Immature natural killer cell (primary cell): ENCODE data around the gene SLC22A3. TPM values are rescaled to one million over a fixed set of nuclear protein-coding genes. Genes with fewer than 3 reads are reported as not detected.

ENCODE experiments used
- DNase-seq, 3 donors: peaks; one replicate each; pipeline ENCODE4 v3.0.0; 2022; ENCODE audit warnings: mixed read lengths in 1 of 3
- H3K27ac Mint-ChIP-seq, 6 donors: one replicate each; pipeline ENCODE4 v1.8.0; 2020; ENCODE audit warnings: mixed read lengths in 6 of 6, mild to moderate bottlenecking in 5 of 6, inconsistent platforms in 4 of 6, moderate library complexity in 3 of 6
- H3K27me3 Mint-ChIP-seq, 3 donors: one replicate each; pipeline ENCODE4 v1.8.0; 2020 to 2021; ENCODE audit warnings: low read depth in 3 of 3, mild to moderate bottlenecking in 3 of 3, mixed read lengths in 3 of 3, moderate library complexity in 3 of 3, inconsistent platforms in 1 of 3
- H3K36me3 Mint-ChIP-seq, 3 donors: one replicate each; pipeline ENCODE4 v1.8.0; 2020; ENCODE audit warnings: mixed read lengths in 3 of 3, inconsistent platforms in 2 of 3, mild to moderate bottlenecking in 2 of 3
- H3K4me1 Mint-ChIP-seq, 2 donors: one replicate each; pipeline ENCODE4 v1.8.0; 2020; ENCODE audit warnings: inconsistent platforms in 2 of 2, mild to moderate bottlenecking in 2 of 2, mixed read lengths in 2 of 2, moderate library complexity in 1 of 2
- H3K4me3 Mint-ChIP-seq, 5 donors: one replicate each; pipeline ENCODE4 v1.8.0; 2020; ENCODE audit warnings: mild to moderate bottlenecking in 5 of 5, mixed read lengths in 5 of 5, inconsistent platforms in 3 of 5, moderate library complexity in 3 of 5
- H3K9me3 Mint-ChIP-seq, 6 donors: one replicate each; pipeline ENCODE4 v1.8.0; 2020; ENCODE audit warnings: mild to moderate bottlenecking in 6 of 6, mixed read lengths in 6 of 6, inconsistent platforms in 4 of 6, moderate library complexity in 3 of 6
- polyA plus RNA-seq, 3 donors: library from polyadenylated mRNA; unstranded; fragments of 300-500 nt; fragmentation: Illumina TruSeq; gene quantifications; one replicate each; pipeline ENCODE4 v1.2.3, GENCODE V29; 2021

Gene SLC22A3
- polyA plus RNA-seq, 3 donors from 2014 or later: 0.11 TPM; not detected in 2

GRCh38 chr6:160321729-160322505 lies 26.3 kb upstream of the SLC22A3 start:
- no peak for DNase-seq
- Mint-ChIP-seq H3K36me3 (peaks cover 0 to 3% (median 0%) of the 10 kb centered on the region in 3 donors), H3K4me1 (no peaks in the 10 kb centered on the region), H3K4me3 (no peak overlapping the region), H3K27ac (no peak overlapping the region), H3K27me3 (peaks cover 2 to 4% (median 2%) of the 10 kb centered on the region in 3 donors), H3K9me3 (peaks cover 0 to 4% (median under 1%) of the 10 kb centered on the region in 6 donors)

GRCh38 chr6:160327981-160328380 lies 20.2 kb upstream of the SLC22A3 start:
- Mint-ChIP-seq H3K27me3 (peaks cover 0 to 8% (median 4%) of the 10 kb centered on the region in 3 donors), H3K4me3 (no peak overlapping the region), H3K4me1 (no peaks in the 10 kb centered on the region), H3K27ac (no peak overlapping the region), H3K36me3 (no peaks in the 10 kb centered on the region), H3K9me3 (peaks cover 0 to 2% (median 0%) of the 10 kb centered on the region in 6 donors)
- no peak for DNase-seq

- H3K27me3 Mint-ChIP-seq: peaks cover 0 to 12% (median 4%) of the 10 kb centered on the region in 3 donors
- peaks cover 0 to 2% (median 0%) of the 10 kb centered on the region in 6 donors for H3K9me3 Mint-ChIP-seq
- no peaks in the 10 kb centered on the region for H3K36me3 Mint-ChIP-seq
- no peak for DNase-seq
- H3K4me3 Mint-ChIP-seq: no peak overlapping the region
- H3K4me1 Mint-ChIP-seq: no peaks in the 10 kb centered on the region
- H3K27ac Mint-ChIP-seq: no peak overlapping the region
Measured at GRCh38 chr6:160328447-160328846, 19.7 kb upstream of the SLC22A3 start.

- Mint-ChIP-seq H3K4me3 (no peak overlapping the region), H3K4me1 (no peaks in the 10 kb centered on the region), H3K27me3 (peaks cover 0 to 14% (median 7%) of the 10 kb centered on the region in 3 donors), H3K27ac (no peak overlapping the region), H3K36me3 (no peaks in the 10 kb centered on the region), H3K9me3 (peaks cover 0 to 2% (median 0%) of the 10 kb centered on the region in 6 donors)
- DNase-seq: no peak
Measured at GRCh38 chr6:160329188-160329587, 19.0 kb upstream of the SLC22A3 start.

GRCh38 chr6:160330619-160331018 lies 17.6 kb upstream of the SLC22A3 start:
- Mint-ChIP-seq H3K4me1 (no peaks in the 10 kb centered on the region), H3K9me3 (peaks cover 0 to 2% (median 0%) of the 10 kb centered on the region in 6 donors), H3K36me3 (no peaks in the 10 kb centered on the region), H3K27ac (no peak overlapping the region), H3K4me3 (no peak overlapping the region), H3K27me3 (peaks cover 0 to 14% (median 6%) of the 10 kb centered on the region in 3 donors)
- DNase-seq: no peak

- no peak overlapping the region for H3K4me3 Mint-ChIP-seq
- DNase-seq: no peak
- peaks cover 0 to 14% (median 6%) of the 10 kb centered on the region in 3 donors for H3K27me3 Mint-ChIP-seq
- no peaks in the 10 kb centered on the region for H3K4me1 Mint-ChIP-seq
- no peaks in the 10 kb centered on the region for H3K36me3 Mint-ChIP-seq
- H3K27ac Mint-ChIP-seq: no peak overlapping the region
- peaks cover 0 to 2% (median 0%) of the 10 kb centered on the region in 6 donors for H3K9me3 Mint-ChIP-seq
Measured at GRCh38 chr6:160331204-160331603, 17.0 kb upstream of the SLC22A3 start.

GRCh38 chr6:160331753-160332152 lies 16.4 kb upstream of the SLC22A3 start:
- no peak overlapping the region for H3K27ac Mint-ChIP-seq
- peaks cover 0 to 2% (median 0%) of the 10 kb centered on the region in 6 donors for H3K9me3 Mint-ChIP-seq
- H3K4me1 Mint-ChIP-seq: no peaks in the 10 kb centered on the region
- no peak for DNase-seq
- H3K36me3 Mint-ChIP-seq: no peaks in the 10 kb centered on the region
- peaks cover 0 to 14% (median 6%) of the 10 kb centered on the region in 3 donors for H3K27me3 Mint-ChIP-seq
- no peak overlapping the region for H3K4me3 Mint-ChIP-seq

- Mint-ChIP-seq H3K9me3 (peaks cover 0 to 2% (median 0%) of the 10 kb centered on the region in 6 donors), H3K4me3 (no peak overlapping the region), H3K4me1 (no peaks in the 10 kb centered on the region), H3K27ac (no peak overlapping the region), H3K27me3 (peaks cover 3 to 15% (median 6%) of the 10 kb centered on the region in 3 donors), H3K36me3 (peaks cover 0 to 4% (median 0%) of the 10 kb centered on the region in 3 donors)
- DNase-seq: no peak
Measured at GRCh38 chr6:160333101-160333500, 15.1 kb upstream of the SLC22A3 start.

GRCh38 chr6:160333841-160334240 lies 14.3 kb upstream of the SLC22A3 start:
- peaks cover 7 to 17% (median 7%) of the 10 kb centered on the region in 3 donors for H3K27me3 Mint-ChIP-seq

GRCh38 chr6:160336200-160336599 lies 12.0 kb upstream of the SLC22A3 start:
- Mint-ChIP-seq H3K27ac (no peak overlapping the region), H3K4me1 (no peaks in the 10 kb centered on the region), H3K27me3 (peaks cover 7 to 22% (median 9%) of the 10 kb centered on the region in 3 donors), H3K4me3 (no peak overlapping the region), H3K9me3 (peaks cover 0 to 2% (median 0%) of the 10 kb centered on the region in 6 donors), H3K36me3 (peaks cover 0 to 4% (median 0%) of the 10 kb centered on the region in 3 donors)
- DNase-seq: no peak

More at GRCh38 chr6:160333841-160334240, 14.3 kb upstream of the SLC22A3 start:
- no peak for DNase-seq
- Mint-ChIP-seq H3K36me3 (peaks cover 0 to 4% (median 0%) of the 10 kb centered on the region in 3 donors), H3K9me3 (peaks cover 0 to 2% (median 0%) of the 10 kb centered on the region in 6 donors), H3K27ac (no peak overlapping the region), H3K4me3 (no peak overlapping the region), H3K4me1 (no peaks in the 10 kb centered on the region)

GRCh38 chr6:160337301-160337700 lies 10.9 kb upstream of the SLC22A3 start:
- H3K9me3 Mint-ChIP-seq: peaks cover 0 to 2% (median 0%) of the 10 kb centered on the region in 6 donors
- H3K4me3 Mint-ChIP-seq: no peak overlapping the region

GRCh38 chr6:160337991-160338390 lies 10.2 kb upstream of the SLC22A3 start:
- Mint-ChIP-seq H3K36me3 (peaks cover 0 to 4% (median 0%) of the 10 kb centered on the region in 3 donors), H3K4me3 (no peak overlapping the region), H3K9me3 (no peaks in the 10 kb centered on the region), H3K27ac (no peak overlapping the region), H3K27me3 (peaks cover 7 to 14% (median 8%) of the 10 kb centered on the region in 3 donors), H3K4me1 (no peaks in the 10 kb centered on the region)
- DNase-seq: no peak

More at GRCh38 chr6:160337301-160337700, 10.9 kb upstream of the SLC22A3 start:
- Mint-ChIP-seq H3K27me3 (peaks cover 7 to 16% (median 9%) of the 10 kb centered on the region in 3 donors), H3K36me3 (peaks cover 0 to 4% (median 0%) of the 10 kb centered on the region in 3 donors), H3K27ac (no peak overlapping the region), H3K4me1 (no peaks in the 10 kb centered on the region)
- no peak for DNase-seq

GRCh38 chr6:160343144-160343543 lies 5.0 kb upstream of the SLC22A3 start:
- Mint-ChIP-seq H3K4me1 (no peaks in the 10 kb centered on the region), H3K27ac (no peak overlapping the region), H3K27me3 (peaks cover 6 to 18% (median 7%) of the 10 kb centered on the region in 3 donors), H3K4me3 (no peak overlapping the region), H3K36me3 (peaks cover 0 to 3% (median 0%) of the 10 kb centered on the region in 3 donors), H3K9me3 (peaks cover 0 to 2% (median 0%) of the 10 kb centered on the region in 6 donors)
- no peak for DNase-seq

- Mint-ChIP-seq H3K27ac (no peak overlapping the region), H3K27me3 (peaks cover 7 to 18% (median 7%) of the 10 kb centered on the region in 3 donors), H3K4me1 (peaks cover 0 to 6% of the 10 kb centered on the region in 2 donors), H3K36me3 (peaks cover 0 to 3% (median 0%) of the 10 kb centered on the region in 3 donors), H3K9me3 (peaks cover 0 to 2% (median 0%) of the 10 kb centered on the region in 6 donors), H3K4me3 (no peak overlapping the region)
- DNase-seq: no peak
Measured at GRCh38 chr6:160344271-160344670, 3.9 kb upstream of the SLC22A3 start.
